KG1 (cell line): ENCODE measurements around the gene MCCC1.
A peak's percentile ranks its signal among the peaks of the same experiment; 100 is the strongest.
"Not testable (repeated sequence)": the region's sequence is repeated elsewhere in the genome, so short reads cannot be mapped to it uniquely, and the experiment has no call there.

Source experiments
- DNase-seq: peaks from one replicate; lab custom pipeline; 2025; lab: John Stamatoyannopoulos, UW

The MCCC1 gene

GRCh38 chr3:183099026-183099837, at the start of gene MCCC1:
Gene MCCC1 (minus strand): TSS chr3:183099496. CDS start chr3:183099440, 56 bp downstream.
- peak; percentile 94 for DNase-seq

DNA sequence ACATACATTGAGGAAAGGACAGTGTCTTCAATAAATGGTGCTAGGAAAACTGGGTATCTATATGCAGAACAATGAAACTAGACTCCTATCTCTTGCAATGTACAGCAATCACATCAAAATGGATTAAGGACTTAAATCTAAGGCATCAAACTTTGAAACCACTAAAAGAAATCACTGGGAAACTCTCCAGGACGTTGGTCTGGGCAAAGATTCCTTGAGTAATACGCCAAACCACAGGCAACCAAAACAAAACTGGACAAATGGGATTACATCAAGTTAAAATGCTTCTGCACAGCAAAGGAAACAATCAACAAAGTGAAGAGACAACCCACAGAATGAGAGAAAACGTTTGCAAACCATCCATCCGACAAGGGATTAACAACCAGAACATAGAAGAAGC, 48.8 kb upstream of the MCCC1 start:
- no peak for DNase-seq

DNA sequence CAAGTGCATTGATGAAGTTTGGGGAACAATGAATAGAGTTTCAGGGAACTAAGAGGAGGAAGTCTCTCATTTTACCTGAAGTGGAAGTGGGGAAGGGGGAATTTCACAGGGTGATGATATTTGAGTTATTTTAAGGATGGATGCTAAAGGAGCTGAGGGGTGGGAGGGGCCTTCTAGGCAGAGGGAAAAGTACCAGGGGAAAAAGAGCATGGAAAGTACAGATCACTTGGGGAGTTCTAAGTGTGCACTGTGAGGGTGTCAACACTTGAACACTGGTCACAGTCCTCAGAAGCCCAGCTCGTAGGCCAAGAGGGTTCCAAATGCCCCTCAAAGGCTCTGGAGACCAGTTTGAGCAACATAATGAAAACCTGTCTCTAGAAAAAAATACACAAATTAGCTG, 45.1 kb upstream of the MCCC1 start:
- DNase-seq, result no peak

GRCh38 chr3:183142199-183142598, 42.9 kb upstream of the MCCC1 start:
- no peak for DNase-seq

DNA sequence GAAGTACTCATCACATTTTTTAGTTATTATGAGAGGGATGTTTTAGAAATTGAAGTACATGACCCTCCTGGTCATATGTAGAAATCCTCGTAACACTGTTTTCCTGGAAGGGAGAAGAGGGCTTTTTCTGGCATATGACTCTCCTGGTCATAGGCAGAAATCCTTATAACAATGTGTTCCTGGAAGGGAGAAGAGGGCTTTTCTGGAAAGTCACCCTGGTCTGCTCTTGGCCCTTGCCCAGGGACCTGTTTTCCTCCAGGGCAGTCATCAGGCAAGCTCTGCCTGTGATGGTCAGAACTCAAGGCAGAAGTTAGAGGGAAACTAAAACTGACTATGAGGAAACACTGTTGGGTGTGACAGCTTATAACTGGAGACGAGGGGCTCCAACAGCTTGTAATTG, 35.5 kb upstream of the MCCC1 start:
- no peak for DNase-seq

- no peak for DNase-seq
Observed at GRCh38 chr3:183132409-183132808, 33.1 kb upstream of the MCCC1 start.

DNA sequence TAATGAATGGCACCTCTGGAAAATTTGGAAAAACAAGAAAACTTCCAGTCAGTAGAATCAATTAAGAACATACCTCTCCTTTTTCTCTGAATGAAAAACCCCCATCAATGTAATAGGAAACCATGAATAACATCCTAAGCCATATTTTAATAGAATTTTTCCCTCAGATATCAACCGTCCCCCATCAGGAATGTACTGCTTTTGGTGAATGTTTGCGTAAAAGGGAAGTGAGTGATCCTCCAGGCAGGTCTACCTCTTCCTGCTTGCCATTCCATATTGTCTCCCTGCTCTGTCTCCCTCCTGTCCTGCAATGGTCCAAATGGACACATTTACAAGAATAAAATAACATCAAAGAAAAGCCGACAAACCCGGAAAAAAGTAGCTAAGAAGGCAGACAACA, 32.4 kb upstream of the MCCC1 start:
- no peak for DNase-seq

DNA sequence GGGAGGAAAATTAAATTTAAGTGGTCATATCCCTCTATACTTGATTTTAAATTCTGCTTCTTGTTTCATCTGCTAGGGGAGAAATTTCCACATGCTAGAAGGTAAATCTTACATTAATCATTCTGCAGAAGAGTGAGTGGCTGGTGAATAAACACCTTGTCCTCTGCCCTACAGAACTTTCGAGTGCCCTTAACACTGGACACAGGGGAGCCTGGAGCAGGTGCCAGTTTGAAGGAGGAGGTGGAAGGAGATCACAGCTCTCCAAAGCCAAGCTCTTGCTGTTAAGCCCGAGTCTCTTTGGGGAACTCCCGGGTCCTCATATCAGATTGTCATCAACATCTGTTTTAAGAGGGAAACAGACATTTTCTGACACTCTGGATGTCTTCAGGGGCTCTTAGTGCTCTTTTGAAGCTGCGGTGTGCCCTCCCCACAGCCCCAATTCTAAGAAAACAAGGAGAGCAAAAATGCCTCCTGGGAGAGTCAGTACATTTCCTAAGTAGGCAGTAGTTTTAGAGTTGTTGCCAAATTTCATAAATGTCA, 32.0 kb upstream of the MCCC1 start:
- no peak for DNase-seq

DNA sequence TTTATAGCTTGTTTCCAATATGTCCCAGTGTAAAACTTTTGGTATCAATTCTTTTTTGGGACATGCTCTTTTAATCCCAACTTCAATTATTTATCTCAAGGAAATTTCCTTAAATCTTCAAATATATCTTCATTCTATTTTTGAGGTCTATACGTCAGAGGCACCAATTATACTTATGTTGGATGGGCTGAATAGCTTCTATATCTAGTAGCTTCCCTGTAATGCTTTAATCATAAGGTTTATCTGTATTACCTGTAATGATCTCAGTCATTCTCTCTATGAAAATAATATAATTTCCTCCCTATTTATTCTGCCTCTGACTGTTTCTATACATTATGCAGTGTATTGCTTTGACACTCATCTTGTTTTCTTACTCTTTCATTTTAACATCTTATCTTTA, 29.9 kb upstream of the MCCC1 start:
- no peak for DNase-seq

- no peak for DNase-seq
Observed at GRCh38 chr3:183128709-183129108, 29.4 kb upstream of the MCCC1 start.

DNA sequence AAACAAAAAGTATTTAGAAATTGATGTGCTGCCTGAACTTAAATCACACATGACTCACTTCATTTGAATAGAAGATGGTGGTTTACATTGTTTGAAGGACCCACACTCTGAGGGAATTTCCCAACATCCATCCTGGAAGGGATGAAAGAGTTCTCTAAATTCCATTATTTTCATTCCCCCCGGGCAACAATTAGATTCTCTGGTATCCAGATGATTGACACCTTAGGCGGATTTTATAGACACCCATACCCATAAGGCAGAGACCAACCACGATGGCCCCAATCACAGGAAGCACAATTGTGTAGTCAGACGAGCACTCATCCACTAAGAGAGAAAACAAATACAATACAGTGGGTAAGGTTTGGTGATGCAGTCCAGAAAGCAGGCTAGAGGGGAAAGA, 24.6 kb upstream of the MCCC1 start:
- no peak for DNase-seq

DNA sequence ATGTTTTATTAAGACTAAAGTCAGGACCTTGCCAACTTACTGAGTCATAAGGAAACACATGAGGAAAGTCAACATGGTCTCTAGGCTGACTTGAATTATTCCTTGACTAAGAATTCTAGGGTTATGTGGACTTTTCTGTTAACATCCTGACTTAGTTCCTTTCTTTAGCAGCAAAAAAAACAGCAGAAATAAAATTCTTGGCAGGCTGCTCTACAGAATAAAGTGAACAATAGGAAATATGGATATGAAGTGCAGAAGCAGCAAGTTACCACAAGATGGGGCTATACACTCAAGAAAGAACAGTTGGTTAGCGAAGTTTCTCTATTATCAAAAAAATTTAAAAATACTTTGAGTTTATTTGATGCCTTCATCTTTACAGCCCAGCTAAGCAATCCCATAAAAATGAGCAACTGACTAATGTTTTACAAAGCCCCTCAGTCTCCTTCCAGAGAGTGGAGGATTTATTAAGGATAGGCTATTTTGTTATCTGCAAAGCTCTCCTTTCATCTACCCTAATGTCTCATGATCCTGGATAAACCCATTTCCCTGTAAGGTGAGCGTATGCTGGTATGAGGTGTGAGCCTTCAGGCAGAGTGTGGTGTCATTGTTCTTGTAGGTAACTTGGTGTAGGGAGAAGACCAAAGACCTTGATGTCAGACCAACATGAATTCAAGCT, 23.1 kb upstream of the MCCC1 start:
- DNase-seq, result peak; percentile 12

DNA sequence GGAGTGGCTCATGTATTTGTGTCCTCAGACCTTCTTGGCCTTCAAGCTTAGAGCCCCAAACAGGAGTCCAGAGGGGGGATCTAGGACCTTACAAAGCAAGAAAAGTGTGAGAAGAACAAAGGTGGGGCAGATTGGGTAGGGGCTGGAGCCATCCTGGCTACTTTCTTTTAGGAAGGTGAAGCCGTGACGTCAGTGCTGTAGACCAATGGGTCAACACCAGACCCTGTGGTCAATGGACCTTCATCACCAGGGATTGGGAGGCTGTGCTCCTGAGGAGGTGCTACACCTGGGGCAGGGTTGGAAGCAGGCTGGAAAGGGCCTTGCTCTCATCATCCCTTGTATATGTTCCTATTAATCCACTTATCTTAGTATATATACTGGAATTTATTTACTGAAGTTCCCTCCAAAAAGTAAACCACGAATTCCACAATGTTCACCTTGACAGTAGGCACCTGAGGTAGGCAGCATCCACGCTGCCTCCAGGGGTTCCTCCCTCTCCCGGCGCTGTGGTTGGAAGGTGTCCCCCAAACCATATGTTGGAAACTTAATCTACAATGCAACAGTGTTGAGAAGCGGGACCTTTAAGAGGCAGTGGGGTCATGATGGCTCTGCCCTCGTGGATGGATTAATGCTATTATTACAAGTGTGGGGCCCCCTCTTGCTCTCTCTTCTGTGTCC, 21.4 kb upstream of the MCCC1 start:
- DNase-seq, result no peak

- DNase-seq, result no peak
Observed at GRCh38 chr3:183117056-183117455, 17.8 kb upstream of the MCCC1 start.

DNA sequence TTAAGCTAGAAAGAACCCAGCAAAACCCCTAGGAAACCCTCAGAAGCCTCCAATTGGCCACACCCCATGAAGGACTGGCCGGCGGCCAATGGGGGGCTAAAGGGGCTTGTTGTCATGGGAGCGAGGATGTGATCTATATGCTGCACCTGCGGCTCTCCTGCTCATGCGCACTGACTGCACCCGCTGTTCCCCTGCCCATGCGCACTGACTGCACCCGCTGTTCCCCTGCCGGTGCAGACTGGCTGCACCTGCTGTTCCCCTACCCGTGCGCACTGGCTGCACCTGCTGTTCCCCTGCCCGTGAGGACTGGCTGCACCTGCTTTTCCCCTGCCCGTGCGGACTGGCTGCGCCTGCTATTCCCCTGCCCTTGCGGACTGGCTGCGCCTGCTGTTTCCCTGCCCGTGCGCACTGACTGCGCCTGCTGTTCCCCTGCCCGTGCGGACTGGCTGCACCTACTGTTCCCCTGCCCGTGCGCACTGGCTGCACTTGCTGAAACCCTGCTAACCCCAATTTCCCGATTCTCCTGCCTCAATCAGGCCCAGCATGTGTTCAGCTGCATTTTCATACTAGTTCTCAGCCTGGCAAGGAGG, 16.8 kb upstream of the MCCC1 start:
- DNase-seq, result peak; percentile 18

- DNase-seq, result no peak
Observed at GRCh38 chr3:183114384-183115178, 15.3 kb upstream of the MCCC1 start.

DNA sequence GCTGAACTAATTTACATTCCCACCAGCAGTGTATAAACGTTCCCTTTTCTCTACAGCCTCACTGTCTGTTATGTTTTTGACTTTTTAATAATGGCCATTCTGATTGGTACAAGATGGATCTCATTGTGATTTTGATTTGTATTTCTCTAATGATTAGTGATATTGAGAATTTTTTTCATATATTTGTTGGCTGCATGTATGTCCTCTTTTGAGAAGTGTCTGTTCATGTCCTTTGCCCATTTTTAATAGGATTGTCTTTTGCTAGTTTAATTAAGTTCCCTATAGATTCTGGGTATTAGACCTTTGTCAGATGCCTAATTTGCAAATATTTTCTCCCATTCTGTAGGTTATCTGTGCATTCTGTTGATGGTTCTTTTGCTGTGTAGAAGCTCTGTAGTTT, 10.6 kb upstream of the MCCC1 start:
- DNase-seq, result not testable (repeated sequence)

GRCh38 chr3:183108470-183108869, 9.2 kb upstream of the MCCC1 start:
- no peak for DNase-seq

GRCh38 chr3:183108001-183108449, 8.7 kb upstream of the MCCC1 start:
- no peak for DNase-seq

DNA sequence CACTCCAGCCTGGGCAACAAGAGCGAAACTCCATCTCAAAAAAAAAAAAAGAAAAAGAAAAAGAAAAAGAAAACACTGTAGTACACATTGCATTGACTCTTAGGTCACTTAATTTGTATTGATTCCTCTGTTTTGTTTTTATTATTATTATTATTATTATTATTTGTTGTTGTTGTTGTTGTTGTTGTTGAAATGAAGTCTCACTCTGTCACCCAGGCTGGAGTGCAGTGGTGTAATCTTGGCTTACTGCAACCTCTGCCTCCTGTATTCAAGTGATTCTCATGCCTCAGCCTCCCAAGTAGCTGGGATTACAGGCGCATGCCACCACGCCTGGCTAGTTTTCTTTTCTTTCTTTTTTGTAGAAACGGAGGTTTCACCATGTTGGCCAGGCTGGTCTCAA, 8.1 kb upstream of the MCCC1 start:
- not testable (repeated sequence) for DNase-seq

DNA sequence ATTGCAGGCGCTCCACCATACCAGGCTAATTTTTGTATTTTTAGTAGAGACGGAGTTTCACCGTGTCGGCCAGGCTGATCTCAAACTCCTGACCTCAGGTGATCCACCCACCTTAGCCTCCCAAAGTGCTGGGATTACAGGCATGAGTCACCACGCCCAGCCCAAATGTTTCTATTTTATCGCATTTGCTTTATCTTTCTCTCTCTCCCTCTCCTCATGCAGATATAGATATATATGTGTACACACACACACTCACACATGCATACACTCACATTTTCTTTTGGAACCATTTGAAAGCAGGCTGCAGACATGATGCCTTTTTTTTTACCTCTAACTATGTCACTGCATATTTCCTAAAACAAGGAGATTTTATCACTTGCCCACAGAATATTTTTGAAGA, 7.3 kb upstream of the MCCC1 start:
- DNase-seq, result no peak
